ENCODE data around the gene ASXL2. TPM values are rescaled to one million over a fixed set of nuclear protein-coding genes. Genes with fewer than 3 reads are reported as not detected.

ASXL2 gene
- total RNA-seq, 1 donor from 2014 or later: 19.9 TPM

DNA sequence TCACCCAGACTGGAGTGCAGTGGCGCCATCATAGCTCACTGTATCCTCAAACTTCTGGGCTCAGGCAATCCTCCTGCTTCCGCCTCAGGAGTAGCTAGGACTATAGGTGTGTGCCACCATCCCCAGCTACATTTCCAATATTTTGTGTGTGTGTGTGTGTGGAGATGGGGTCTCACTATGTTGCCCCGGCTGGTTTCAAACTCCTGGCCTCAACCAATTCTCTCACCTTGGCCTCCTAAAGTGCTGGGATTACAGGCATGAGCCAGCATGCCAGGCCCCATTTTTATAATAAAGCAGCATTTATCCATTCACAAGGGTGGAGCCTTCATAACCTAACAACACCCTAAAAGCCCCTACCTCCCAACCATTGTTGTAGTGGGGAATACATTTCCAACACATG is 152.4 kb downstream of the ASXL2 start:
- H3K4me3 Mint-ChIP-seq (ENCODE audit: unreplicated experiment): no peak overlapping the region
- peaks cover 2% of the 10 kb centered on the region for H3K9me3 Mint-ChIP-seq (ENCODE audit: unreplicated experiment)
- DNase-seq: no peak
- H3K27ac Mint-ChIP-seq (ENCODE audit: unreplicated experiment): no peak overlapping the region
- TF ChIP-seq, protein P1, sequence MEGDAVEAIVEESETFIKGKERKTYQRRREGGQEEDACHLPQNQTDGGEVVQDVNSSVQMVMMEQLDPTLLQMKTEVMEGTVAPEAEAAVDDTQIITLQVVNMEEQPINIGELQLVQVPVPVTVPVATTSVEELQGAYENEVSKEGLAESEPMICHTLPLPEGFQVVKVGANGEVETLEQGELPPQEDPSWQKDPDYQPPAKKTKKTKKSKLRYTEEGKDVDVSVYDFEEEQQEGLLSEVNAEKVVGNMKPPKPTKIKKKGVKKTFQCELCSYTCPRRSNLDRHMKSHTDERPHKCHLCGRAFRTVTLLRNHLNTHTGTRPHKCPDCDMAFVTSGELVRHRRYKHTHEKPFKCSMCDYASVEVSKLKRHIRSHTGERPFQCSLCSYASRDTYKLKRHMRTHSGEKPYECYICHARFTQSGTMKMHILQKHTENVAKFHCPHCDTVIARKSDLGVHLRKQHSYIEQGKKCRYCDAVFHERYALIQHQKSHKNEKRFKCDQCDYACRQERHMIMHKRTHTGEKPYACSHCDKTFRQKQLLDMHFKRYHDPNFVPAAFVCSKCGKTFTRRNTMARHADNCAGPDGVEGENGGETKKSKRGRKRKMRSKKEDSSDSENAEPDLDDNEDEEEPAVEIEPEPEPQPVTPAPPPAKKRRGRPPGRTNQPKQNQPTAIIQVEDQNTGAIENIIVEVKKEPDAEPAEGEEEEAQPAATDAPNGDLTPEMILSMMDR (IDR thresholded peaks at IDR 0.05; ENCODE audit: partially characterized antibody, unreplicated experiment): no peak
- no peaks in the 10 kb centered on the region for H3K36me3 Mint-ChIP-seq (ENCODE audit: unreplicated experiment)
- peaks cover 2% of the 10 kb centered on the region for H3K27me3 Mint-ChIP-seq (ENCODE audit: unreplicated experiment)
- peaks cover 3% of the 10 kb centered on the region for H3K4me1 Mint-ChIP-seq (ENCODE audit: low read depth, unreplicated experiment)

DNA sequence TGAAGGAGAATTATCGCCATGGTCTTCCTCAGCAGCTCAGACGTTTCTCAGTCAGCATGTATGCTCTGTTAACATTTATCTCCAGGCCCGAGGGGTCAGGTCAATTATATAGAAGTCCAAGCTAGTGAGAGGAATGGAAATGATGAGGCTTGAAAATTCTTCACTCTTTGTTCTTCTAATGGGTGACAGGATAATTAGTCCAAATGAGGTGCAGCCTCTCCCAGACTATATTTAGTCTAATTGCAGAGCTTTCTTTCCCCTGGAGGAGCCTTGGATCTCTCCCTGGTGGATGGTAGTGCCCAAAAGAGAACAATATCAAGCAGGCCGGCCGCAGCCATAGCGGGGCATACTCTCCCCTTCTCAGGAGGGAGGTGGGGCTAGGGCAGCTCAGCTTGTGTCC is 153.5 kb downstream of the ASXL2 start:
- Mint-ChIP-seq H3K36me3 (ENCODE audit: unreplicated experiment) (no peaks in the 10 kb centered on the region), H3K27ac (ENCODE audit: unreplicated experiment) (no peak overlapping the region), H3K4me3 (ENCODE audit: unreplicated experiment) (no peak overlapping the region), H3K27me3 (ENCODE audit: unreplicated experiment) (peaks cover 2% of the 10 kb centered on the region), H3K4me1 (ENCODE audit: low read depth, unreplicated experiment) (peaks cover 3% of the 10 kb centered on the region), H3K9me3 (ENCODE audit: unreplicated experiment) (peaks cover 2% of the 10 kb centered on the region)
- TF ChIP-seq, protein P1 (IDR thresholded peaks at IDR 0.05; ENCODE audit: partially characterized antibody, unreplicated experiment): no peak
- DNase-seq: no peak

DNA sequence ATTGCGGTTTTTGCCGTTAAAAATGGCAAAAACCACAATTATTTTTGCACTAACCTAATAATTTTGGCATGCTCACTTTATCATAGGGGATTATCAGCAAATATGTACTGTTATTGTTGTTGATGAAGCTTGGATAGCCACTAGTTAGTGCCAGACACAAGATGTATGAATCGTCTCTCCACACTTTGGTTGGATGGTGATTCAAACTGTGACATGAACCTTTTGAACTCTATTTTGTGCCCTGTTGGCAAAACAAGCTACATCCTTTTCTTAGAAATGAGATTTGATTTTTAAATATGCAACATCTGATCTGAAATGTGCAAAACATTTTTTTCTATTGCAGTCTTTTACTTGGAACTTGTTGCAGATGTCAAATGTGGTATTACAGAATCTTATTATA is 156.1 kb downstream of the ASXL2 start:
- peaks cover 4% of the 10 kb centered on the region for H3K27me3 Mint-ChIP-seq (ENCODE audit: unreplicated experiment)
- TF ChIP-seq, protein P1 (IDR thresholded peaks at IDR 0.05; ENCODE audit: partially characterized antibody, unreplicated experiment): no peak
- DNase-seq: no peak
- peaks cover 2% of the 10 kb centered on the region for H3K9me3 Mint-ChIP-seq (ENCODE audit: unreplicated experiment)
- H3K4me3 Mint-ChIP-seq (ENCODE audit: unreplicated experiment): no peak overlapping the region
- H3K27ac Mint-ChIP-seq (ENCODE audit: unreplicated experiment): no peak overlapping the region
- H3K4me1 Mint-ChIP-seq (ENCODE audit: low read depth, unreplicated experiment): peaks cover 3% of the 10 kb centered on the region
- H3K36me3 Mint-ChIP-seq (ENCODE audit: unreplicated experiment): no peaks in the 10 kb centered on the region

DNA sequence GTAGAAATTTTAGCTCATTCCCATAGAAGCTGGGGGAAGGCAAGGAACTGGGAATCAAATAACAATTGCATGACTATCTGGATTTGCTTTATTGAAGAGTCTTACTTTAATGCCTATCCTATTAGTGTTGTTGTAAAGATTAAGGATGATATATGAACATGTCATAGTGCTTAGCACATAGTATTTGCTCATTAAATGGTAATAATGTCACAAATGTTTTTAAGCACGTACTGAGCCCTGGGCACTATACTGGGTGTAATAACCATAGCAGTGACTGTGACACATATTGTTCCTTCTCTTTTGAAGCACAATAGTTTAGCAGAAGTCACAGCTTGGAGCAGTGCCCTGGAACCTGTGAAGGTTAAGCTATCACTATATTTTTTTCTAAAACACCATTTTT is 157.7 kb downstream of the ASXL2 start:
- peaks cover 2% of the 10 kb centered on the region for H3K9me3 Mint-ChIP-seq (ENCODE audit: unreplicated experiment)
- peaks cover 3% of the 10 kb centered on the region for H3K4me1 Mint-ChIP-seq (ENCODE audit: low read depth, unreplicated experiment)
- H3K27me3 Mint-ChIP-seq (ENCODE audit: unreplicated experiment): peaks cover 4% of the 10 kb centered on the region
- H3K4me3 Mint-ChIP-seq (ENCODE audit: unreplicated experiment): no peak overlapping the region
- no peak overlapping the region for H3K27ac Mint-ChIP-seq (ENCODE audit: unreplicated experiment)
- no peak for DNase-seq
- TF ChIP-seq, protein P1 (IDR thresholded peaks at IDR 0.05; ENCODE audit: partially characterized antibody, unreplicated experiment): no peak
- no peaks in the 10 kb centered on the region for H3K36me3 Mint-ChIP-seq (ENCODE audit: unreplicated experiment)

DNA sequence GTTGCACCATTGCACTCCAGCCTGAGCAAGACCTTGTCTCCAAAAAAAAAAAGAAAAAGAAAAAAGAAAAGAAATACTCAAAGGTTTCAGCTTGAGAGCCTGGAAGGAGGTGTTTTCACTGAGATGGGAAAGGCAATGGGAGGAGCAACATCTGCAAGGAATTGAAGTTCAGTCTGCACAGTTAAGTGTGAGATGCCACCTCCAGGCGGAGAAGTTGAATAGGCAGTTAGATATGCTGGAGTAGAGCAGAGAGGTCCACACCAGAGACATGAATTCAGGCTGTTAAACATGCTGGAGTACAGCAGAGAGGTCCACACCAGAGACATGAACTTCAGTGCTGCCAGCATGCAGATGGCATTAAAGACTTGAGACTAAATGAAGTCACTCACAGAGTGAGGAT is 163.5 kb downstream of the ASXL2 start:
- peaks cover 7% of the 10 kb centered on the region for H3K4me1 Mint-ChIP-seq (ENCODE audit: low read depth, unreplicated experiment)
- no peak overlapping the region for H3K27ac Mint-ChIP-seq (ENCODE audit: unreplicated experiment)
- DNase-seq: no peak
- TF ChIP-seq, protein P1 (IDR thresholded peaks at IDR 0.05; ENCODE audit: partially characterized antibody, unreplicated experiment): no peak
- no peak overlapping the region for H3K4me3 Mint-ChIP-seq (ENCODE audit: unreplicated experiment)
- peaks cover 2% of the 10 kb centered on the region for H3K27me3 Mint-ChIP-seq (ENCODE audit: unreplicated experiment)
- peaks cover 2% of the 10 kb centered on the region for H3K9me3 Mint-ChIP-seq (ENCODE audit: unreplicated experiment)
- peaks cover 5% of the 10 kb centered on the region for H3K36me3 Mint-ChIP-seq (ENCODE audit: unreplicated experiment)

Measured in glutamatergic neuron (in vitro differentiated cells).